ENCODE measurements around the gene GALNTL6. TPM values are rescaled to one million over a fixed set of nuclear protein-coding genes. Genes with fewer than 3 reads are reported as not detected.

Gene GALNTL6
- total and polyA plus RNA-seq, 8 donors = 0.13 to 0.41 (median 0.21) TPM; not detected in 4

DNA sequence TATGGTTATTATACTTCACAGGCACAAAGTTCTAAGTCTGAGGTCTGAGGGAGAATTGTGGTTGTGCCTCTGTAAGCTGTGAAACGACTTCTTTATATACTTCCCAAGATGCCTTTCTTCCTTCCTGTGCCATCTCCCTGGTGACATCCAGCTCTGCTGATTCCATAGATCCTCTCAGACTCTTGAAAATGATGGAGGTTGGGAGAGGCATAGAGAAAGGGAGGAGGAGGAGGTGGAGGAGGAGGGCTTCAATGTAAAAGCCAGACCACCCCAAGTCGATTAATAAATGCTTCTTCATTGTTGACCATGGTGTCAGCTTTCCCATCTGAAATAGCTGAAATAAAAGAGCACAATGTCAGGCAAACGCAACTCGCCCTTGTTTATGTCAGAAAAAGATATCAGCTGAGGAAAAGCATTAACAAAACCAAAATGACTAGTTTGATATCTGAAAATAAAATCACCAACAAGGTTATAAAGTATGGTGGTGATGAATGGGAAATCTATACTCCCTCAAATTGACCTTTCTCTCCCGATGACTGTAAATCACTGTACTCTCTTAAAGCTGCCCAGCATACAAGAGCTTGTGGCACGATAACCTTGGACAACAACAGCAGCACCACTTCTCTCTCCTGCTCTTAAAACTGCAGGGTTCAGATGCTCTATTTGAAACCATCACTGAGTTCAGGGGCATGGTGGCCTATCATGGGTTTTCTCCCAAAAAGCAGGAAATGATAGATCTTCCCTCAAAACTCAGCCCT lies 1125.0 kb downstream of the GALNTL6 start:
- Histone ChIP-seq H3K4me1 (no peaks in the 10 kb centered on the region), H3K36me3 (no peaks in the 10 kb centered on the region), H3K27ac (no peak overlapping the region), H3K27me3 (no peaks in the 10 kb centered on the region), H3K9me3 (no peaks in the 10 kb centered on the region), H3K4me3 (no peak overlapping the region)
- whole genome bisulfite sequencing, 2 donors = 52 to 53% methylated on average over 6 of the region's 6 CpGs
- TF ChIP-seq, protein P1, sequence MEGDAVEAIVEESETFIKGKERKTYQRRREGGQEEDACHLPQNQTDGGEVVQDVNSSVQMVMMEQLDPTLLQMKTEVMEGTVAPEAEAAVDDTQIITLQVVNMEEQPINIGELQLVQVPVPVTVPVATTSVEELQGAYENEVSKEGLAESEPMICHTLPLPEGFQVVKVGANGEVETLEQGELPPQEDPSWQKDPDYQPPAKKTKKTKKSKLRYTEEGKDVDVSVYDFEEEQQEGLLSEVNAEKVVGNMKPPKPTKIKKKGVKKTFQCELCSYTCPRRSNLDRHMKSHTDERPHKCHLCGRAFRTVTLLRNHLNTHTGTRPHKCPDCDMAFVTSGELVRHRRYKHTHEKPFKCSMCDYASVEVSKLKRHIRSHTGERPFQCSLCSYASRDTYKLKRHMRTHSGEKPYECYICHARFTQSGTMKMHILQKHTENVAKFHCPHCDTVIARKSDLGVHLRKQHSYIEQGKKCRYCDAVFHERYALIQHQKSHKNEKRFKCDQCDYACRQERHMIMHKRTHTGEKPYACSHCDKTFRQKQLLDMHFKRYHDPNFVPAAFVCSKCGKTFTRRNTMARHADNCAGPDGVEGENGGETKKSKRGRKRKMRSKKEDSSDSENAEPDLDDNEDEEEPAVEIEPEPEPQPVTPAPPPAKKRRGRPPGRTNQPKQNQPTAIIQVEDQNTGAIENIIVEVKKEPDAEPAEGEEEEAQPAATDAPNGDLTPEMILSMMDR (IDR thresholded peaks at IDR 0.05) = no peak
- DNase-seq = no peak
- intact Hi-C loops (cut with DNase I) = no loop called here
- no peak for FAIRE-seq
- no peak for ATAC-seq

GRCh38 chr4:172938870-172939269 lies 1125.7 kb downstream of the GALNTL6 start:
- no peak for FAIRE-seq
- TF ChIP-seq, protein P1 (IDR thresholded peaks at IDR 0.05) = no peak
- DNase-seq = no peak
- no peak overlapping the region for H3K4me3 ChIP-seq
- intact Hi-C loops (cut with DNase I) = no loop called here
- 94 to 100% methylated on average over 1 of the region's 1 CpG for WGBS, 2 donors
- no peak for ATAC-seq
- H3K36me3 ChIP-seq = no peaks in the 10 kb centered on the region
- H3K9me3 ChIP-seq = no peaks in the 10 kb centered on the region
- no peak overlapping the region for H3K27ac ChIP-seq
- H3K27me3 ChIP-seq = peaks cover 0 to 2% (median 0%) of the 10 kb centered on the region in 4 donors
- H3K4me1 ChIP-seq = no peaks in the 10 kb centered on the region

DNA sequence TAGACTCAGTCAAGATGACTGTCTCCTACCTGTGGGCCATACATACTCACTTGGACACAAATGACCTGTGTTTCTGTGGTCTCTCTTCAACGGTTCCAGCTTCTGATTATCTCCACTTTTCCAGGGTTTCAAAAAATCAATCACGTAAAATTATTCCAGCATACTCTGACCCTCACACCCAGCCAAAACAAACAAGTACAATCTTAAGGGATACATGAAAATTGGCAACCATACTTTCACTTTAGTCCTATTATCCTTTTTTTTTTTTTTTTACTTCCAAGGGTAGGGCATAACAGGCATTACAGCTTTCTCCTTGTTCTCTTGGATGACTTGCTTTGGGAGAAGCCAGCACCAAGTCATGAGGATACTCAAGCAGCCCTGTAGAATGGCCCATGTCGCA lies 1129.6 kb downstream of the GALNTL6 start:
- Histone ChIP-seq H3K4me3 (no peak overlapping the region), H3K36me3 (no peaks in the 10 kb centered on the region), H3K27me3 (peaks cover 0 to 8% (median 0%) of the 10 kb centered on the region in 4 donors), H3K4me1 (no peaks in the 10 kb centered on the region), H3K27ac (no peak overlapping the region), H3K9me3 (no peaks in the 10 kb centered on the region)
- peak; percentile 68 to 84 (median 79) for ATAC-seq
- no peak for DNase-seq
- 22 to 26% methylated on average over 3 of the region's 3 CpGs for WGBS, 2 donors
- TF ChIP-seq, protein P1 (IDR thresholded peaks at IDR 0.05) = no peak
- no peak for FAIRE-seq
- intact Hi-C loops (cut with DNase I) = no loop called here

DNA sequence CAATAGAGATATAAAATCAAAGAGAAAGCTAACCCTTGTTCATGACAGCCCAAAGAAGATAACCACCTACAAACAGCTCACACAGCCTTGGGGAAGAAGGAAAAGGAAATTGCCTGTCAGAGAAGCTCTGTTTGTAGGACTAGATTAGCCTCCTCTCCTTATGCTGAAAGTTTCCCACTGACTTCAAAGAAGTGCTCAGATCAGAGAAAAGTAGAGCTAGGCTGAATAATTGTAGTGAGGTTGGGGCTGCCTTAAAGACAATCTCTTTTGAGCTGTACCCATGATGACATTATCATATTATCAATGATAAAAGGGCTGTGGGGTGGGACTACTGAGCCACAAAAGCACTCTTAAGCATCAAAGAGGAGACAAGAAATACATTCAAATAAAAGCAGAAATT lies 1132.4 kb downstream of the GALNTL6 start:
- TF ChIP-seq, protein P1 (IDR thresholded peaks at IDR 0.05) = no peak
- ATAC-seq = no peak
- intact Hi-C loops (cut with DNase I) = no loop called here
- no peak for DNase-seq
- no peak overlapping the region for H3K4me3 ChIP-seq
- FAIRE-seq = no peak
- peaks cover 0 to 8% (median 0%) of the 10 kb centered on the region in 4 donors for H3K27me3 ChIP-seq
- no peaks in the 10 kb centered on the region for H3K9me3 ChIP-seq
- no peaks in the 10 kb centered on the region for H3K36me3 ChIP-seq
- H3K27ac ChIP-seq = no peak overlapping the region
- H3K4me1 ChIP-seq = no peaks in the 10 kb centered on the region

DNA sequence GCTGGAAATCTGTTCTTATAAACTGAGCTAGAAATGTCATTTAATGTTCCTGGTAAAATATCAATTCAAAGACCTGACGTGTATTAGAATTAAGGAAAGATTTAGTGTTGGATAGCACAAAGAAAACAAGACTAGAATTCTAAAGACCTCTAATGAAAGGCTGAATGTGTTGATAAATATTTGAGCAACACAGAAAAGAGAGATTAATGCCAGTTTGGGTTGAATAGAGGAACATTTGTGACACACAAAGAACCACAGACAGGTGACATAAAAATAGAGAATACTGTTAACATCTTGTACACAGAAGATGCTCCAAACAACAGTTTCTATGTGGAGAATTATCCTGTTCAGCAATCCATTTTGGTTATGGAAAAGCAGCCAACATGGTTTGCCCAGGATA lies 1133.3 kb downstream of the GALNTL6 start:
- FAIRE-seq = no peak
- Histone ChIP-seq H3K36me3 (no peaks in the 10 kb centered on the region), H3K4me1 (no peaks in the 10 kb centered on the region), H3K27ac (no peak overlapping the region), H3K27me3 (peaks cover 0 to 8% (median 0%) of the 10 kb centered on the region in 4 donors), H3K9me3 (no peaks in the 10 kb centered on the region), H3K4me3 (no peak overlapping the region)
- ATAC-seq = no peak
- intact Hi-C loops (cut with DNase I) = no loop called here
- DNase-seq = no peak
- TF ChIP-seq, protein P1 (IDR thresholded peaks at IDR 0.05) = no peak
- 52 to 82% methylated on average over 1 of the region's 1 CpG for WGBS, 2 donors

Measured in pancreas (tissue), 10 donors.